ENCODE data around the gene TMEM108. TPM values are rescaled to one million over a fixed set of nuclear protein-coding genes. Genes with fewer than 3 reads are reported as not detected.
A peak's percentile ranks its signal among the peaks of the same experiment; 100 is the strongest.

TMEM108 gene
- total and polyA plus RNA-seq, 2 donors (not counting 1 experiment from before 2014, with no cell fraction given), result 0.10 to 0.17 TPM

DNA sequence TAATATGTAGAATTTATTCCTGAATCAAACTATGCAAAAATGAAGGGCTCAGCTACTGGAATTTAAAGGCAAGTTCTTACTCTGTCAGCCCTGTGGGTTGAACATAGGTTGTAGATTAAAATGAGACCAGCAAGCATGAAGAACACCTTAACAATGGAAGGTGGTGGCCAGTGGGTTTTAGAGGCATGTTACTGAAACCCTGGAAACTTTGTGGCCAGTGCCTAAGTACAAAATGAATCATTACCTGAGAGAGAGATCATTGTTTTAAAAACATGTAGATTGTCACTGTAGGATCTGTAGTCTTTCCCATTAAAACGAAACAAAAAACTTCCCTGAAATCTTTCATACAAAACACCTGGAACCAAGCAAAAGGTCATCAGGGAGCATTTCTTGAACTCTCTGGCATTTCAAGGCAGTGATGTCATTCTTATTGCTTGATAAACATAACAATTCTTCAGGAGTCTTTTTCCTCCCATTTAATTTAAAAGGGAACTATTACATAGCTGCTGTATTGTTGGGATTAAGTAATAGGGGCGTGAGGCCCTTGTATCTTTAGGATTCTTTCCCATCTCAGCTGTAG, 51.8 kb downstream of the TMEM108 start:
- Histone ChIP-seq H3K4me3 (replicated peaks in 1 of 4; ENCODE audit: control extremely low read depth in 1 of 4, insufficient read depth in 1 of 4, low read depth in 3 of 4, low read length in 4 of 4) (no peak overlapping the region), H3K36me3 (ENCODE audit: control insufficient read depth, insufficient read depth, low read length) (no peaks in the 10 kb centered on the region), H2AFZ (ENCODE audit: low read length) (no peak overlapping the region), H3K79me2 (ENCODE audit: control insufficient read depth, insufficient read depth, low read length) (no peaks in the 10 kb centered on the region), H3K9me3 (ENCODE audit: control insufficient read depth, insufficient read depth, low read depth, low read length) (no peaks in the 10 kb centered on the region), H4K20me1 (ENCODE audit: control insufficient read depth, extremely low read depth, insufficient read depth, low read length) (no peaks in the 10 kb centered on the region), H3K27me3 (ENCODE audit: control insufficient read depth, insufficient read depth, low read length) (no peaks in the 10 kb centered on the region), H3K27ac (ENCODE audit: insufficient read depth, low read length) (no peak overlapping the region), H3K4me2 (ENCODE audit: extremely low read depth, insufficient read depth, low read length) (no peak overlapping the region), H3K4me1 (ENCODE audit: control insufficient read depth, extremely low read depth, insufficient read depth, low read length) (no peaks in the 10 kb centered on the region), H3K9ac (ENCODE audit: insufficient read depth, low read length) (no peak overlapping the region)
- DNase-seq (ENCODE audit: low read depth in 2 of 2), result no peak
- TF ChIP-seq EZH2 (IDR thresholded peaks at IDR 0.05; ENCODE audit: low read length, missing control alignments), result no peak
- TF ChIP-seq, protein P1, sequence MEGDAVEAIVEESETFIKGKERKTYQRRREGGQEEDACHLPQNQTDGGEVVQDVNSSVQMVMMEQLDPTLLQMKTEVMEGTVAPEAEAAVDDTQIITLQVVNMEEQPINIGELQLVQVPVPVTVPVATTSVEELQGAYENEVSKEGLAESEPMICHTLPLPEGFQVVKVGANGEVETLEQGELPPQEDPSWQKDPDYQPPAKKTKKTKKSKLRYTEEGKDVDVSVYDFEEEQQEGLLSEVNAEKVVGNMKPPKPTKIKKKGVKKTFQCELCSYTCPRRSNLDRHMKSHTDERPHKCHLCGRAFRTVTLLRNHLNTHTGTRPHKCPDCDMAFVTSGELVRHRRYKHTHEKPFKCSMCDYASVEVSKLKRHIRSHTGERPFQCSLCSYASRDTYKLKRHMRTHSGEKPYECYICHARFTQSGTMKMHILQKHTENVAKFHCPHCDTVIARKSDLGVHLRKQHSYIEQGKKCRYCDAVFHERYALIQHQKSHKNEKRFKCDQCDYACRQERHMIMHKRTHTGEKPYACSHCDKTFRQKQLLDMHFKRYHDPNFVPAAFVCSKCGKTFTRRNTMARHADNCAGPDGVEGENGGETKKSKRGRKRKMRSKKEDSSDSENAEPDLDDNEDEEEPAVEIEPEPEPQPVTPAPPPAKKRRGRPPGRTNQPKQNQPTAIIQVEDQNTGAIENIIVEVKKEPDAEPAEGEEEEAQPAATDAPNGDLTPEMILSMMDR (conservative IDR thresholded peaks at IDR 0.05 in 1 of 2, IDR thresholded peaks at IDR 0.05 in 1 of 2; ENCODE audit: low read depth in 1 of 2, low read length in 2 of 2), result no peak

DNA sequence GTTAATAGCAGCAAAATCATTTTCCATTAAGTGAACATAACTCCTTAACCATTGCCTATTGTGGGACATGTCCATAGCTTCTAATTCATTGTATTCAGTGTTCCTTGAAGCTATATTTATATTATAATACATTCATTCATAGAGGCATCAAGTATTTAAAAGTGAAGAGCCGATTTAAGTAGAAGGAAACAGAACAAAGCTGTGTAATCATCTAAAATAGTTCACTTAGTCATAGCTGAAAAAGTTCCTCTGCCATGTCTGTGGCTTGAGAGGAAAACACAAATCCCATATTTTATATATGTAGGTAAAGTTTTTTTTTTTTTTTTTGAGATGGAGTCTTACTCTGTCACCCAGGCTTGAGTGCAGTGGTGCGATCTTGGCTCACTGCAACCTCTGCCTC, 54.5 kb downstream of the TMEM108 start:
- Histone ChIP-seq H3K4me1 (ENCODE audit: control insufficient read depth, extremely low read depth, insufficient read depth, low read length) (no peaks in the 10 kb centered on the region), H3K27me3 (ENCODE audit: control insufficient read depth, insufficient read depth, low read length) (no peaks in the 10 kb centered on the region), H3K4me3 (replicated peaks in 1 of 4; ENCODE audit: control extremely low read depth in 1 of 4, insufficient read depth in 1 of 4, low read depth in 3 of 4, low read length in 4 of 4) (no peak overlapping the region), H3K27ac (ENCODE audit: insufficient read depth, low read length) (no peak overlapping the region), H3K36me3 (ENCODE audit: control insufficient read depth, insufficient read depth, low read length) (no peaks in the 10 kb centered on the region), H4K20me1 (ENCODE audit: control insufficient read depth, extremely low read depth, insufficient read depth, low read length) (no peaks in the 10 kb centered on the region), H2AFZ (ENCODE audit: low read length) (no peak overlapping the region), H3K9ac (ENCODE audit: insufficient read depth, low read length) (no peak overlapping the region), H3K79me2 (ENCODE audit: control insufficient read depth, insufficient read depth, low read length) (no peaks in the 10 kb centered on the region), H3K4me2 (ENCODE audit: extremely low read depth, insufficient read depth, low read length) (no peak overlapping the region), H3K9me3 (ENCODE audit: control insufficient read depth, insufficient read depth, low read depth, low read length) (no peaks in the 10 kb centered on the region)
- no peak for TF ChIP-seq EZH2 (IDR thresholded peaks at IDR 0.05; ENCODE audit: low read length, missing control alignments)
- TF ChIP-seq, protein P1 (conservative IDR thresholded peaks at IDR 0.05 in 1 of 2, IDR thresholded peaks at IDR 0.05 in 1 of 2; ENCODE audit: low read depth in 1 of 2, low read length in 2 of 2), result no peak
- peak in 1 of 2 donors; percentile 36 for DNase-seq (ENCODE audit: low read depth in 2 of 2)

DNA sequence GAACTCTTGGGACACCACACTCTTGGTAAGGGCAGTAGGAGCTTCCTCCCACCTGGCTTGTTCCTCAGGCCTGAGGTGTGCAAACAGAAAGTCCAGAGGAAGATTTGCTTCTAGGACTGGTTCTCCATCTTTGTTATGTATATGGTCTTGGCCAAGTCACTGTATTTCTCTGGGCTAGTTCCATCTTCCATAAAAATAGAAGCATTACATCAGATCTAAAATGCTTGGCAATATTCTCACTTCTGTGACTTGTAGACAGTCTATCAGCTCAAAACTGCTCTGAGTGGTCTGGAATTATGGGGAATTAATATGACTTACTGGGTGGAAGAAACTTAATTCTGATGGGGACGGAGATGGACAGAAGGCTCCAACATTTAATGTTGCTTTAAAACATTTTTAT, 55.2 kb downstream of the TMEM108 start:
- H3K36me3 ChIP-seq (ENCODE audit: control insufficient read depth, insufficient read depth, low read length), result no peaks in the 10 kb centered on the region
- no peak overlapping the region for H3K9ac ChIP-seq (ENCODE audit: insufficient read depth, low read length)
- TF ChIP-seq, protein P1 (conservative IDR thresholded peaks at IDR 0.05 in 1 of 2, IDR thresholded peaks at IDR 0.05 in 1 of 2; ENCODE audit: low read depth in 1 of 2, low read length in 2 of 2), result no peak
- no peak for TF ChIP-seq EZH2 (IDR thresholded peaks at IDR 0.05; ENCODE audit: low read length, missing control alignments)
- no peaks in the 10 kb centered on the region for H3K79me2 ChIP-seq (ENCODE audit: control insufficient read depth, insufficient read depth, low read length)
- H2AFZ ChIP-seq (ENCODE audit: low read length), result no peak overlapping the region
- no peaks in the 10 kb centered on the region for H3K4me1 ChIP-seq (ENCODE audit: control insufficient read depth, extremely low read depth, insufficient read depth, low read length)
- H3K9me3 ChIP-seq (ENCODE audit: control insufficient read depth, insufficient read depth, low read depth, low read length), result no peaks in the 10 kb centered on the region
- H3K27me3 ChIP-seq (ENCODE audit: control insufficient read depth, insufficient read depth, low read length), result no peaks in the 10 kb centered on the region
- peak in 1 of 2 donors; percentile 8 for DNase-seq (ENCODE audit: low read depth in 2 of 2)
- H4K20me1 ChIP-seq (ENCODE audit: control insufficient read depth, extremely low read depth, insufficient read depth, low read length), result no peaks in the 10 kb centered on the region
- H3K27ac ChIP-seq (ENCODE audit: insufficient read depth, low read length), result no peak overlapping the region
- no peak overlapping the region for H3K4me3 ChIP-seq (replicated peaks in 1 of 4; ENCODE audit: control extremely low read depth in 1 of 4, insufficient read depth in 1 of 4, low read depth in 3 of 4, low read length in 4 of 4)
- no peak overlapping the region for H3K4me2 ChIP-seq (ENCODE audit: extremely low read depth, insufficient read depth, low read length)
